ENCODE results near the gene KANTR. TPM values are rescaled to one million over a fixed set of nuclear protein-coding genes. Genes with fewer than 3 reads are reported as not detected.

Gene KANTR
- total and polyA plus RNA-seq, 2 experiments from 2014 or later, result 6.4 to 15.5 TPM

DNA sequence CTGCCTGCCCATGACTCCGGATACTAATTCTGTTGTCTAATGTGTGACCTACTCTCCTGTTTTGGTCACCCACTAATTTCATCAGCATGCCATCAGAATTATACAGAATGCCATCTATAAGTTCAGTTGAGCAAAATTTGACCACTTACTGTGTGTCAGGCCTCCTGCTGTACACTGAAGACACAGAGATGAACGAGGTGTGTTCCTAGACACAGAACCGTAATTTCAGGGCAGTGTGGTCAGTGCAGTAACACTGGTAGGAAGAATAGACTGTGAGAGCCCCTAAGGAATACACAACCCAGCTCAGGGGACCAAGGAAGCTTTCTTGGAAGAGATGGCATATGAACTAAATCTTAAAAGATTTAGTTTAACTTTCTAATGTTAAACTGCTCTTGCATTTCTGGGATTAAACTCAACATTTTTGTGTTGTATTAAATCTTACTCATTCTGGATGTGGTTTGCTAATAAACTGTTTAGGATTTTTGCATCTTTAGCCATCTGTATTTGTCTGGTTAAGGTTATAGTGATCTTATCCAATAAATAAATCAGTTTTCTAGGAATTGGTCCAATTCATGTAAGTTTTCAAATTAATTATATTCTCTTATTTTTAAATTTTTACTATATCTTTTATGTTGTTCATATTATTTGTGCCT is 34.3 kb downstream of the KANTR start:
- no peaks in the 10 kb centered on the region for H3F3A ChIP-seq (replicated peaks; ENCODE audit: low read depth)
- no peak for ATAC-seq
- H4K20me1 ChIP-seq (replicated peaks; ENCODE audit: insufficient read depth), result no peaks in the 10 kb centered on the region
- TF ChIP-seq POLR2AphosphoS5 (IDR thresholded peaks at IDR 0.05; ENCODE audit: low read depth) (no peak), STAT1 (IDR thresholded peaks at IDR 0.05; ENCODE audit: unreplicated experiment) (no peak), CREB1 (CRISPR knock-in tag; IDR thresholded peaks at IDR 0.05; ENCODE audit: low read depth) (no peak), NANOG (IDR thresholded peaks at IDR 0.05; ENCODE audit: borderline replicate concordance) (no peak)
- DNase-seq (ENCODE audit: low spot score), result no peak
- H3K27ac ChIP-seq (ENCODE audit: low read depth), result no peak overlapping the region
- no peaks in the 10 kb centered on the region for H3K9me2 ChIP-seq (ENCODE audit: insufficient read depth)
- H3K4me1 Mint-ChIP-seq, result no peaks in the 10 kb centered on the region
- H3K4me1 ChIP-seq (ENCODE audit: insufficient read depth), result no peaks in the 10 kb centered on the region
- no peaks in the 10 kb centered on the region for H3K36me3 ChIP-seq (ENCODE audit: insufficient read depth)
- peaks cover 5% of the 10 kb centered on the region for H3K27me3 Mint-ChIP-seq (ENCODE audit: insufficient read depth, low read depth, poor library complexity)
- H2AFZ ChIP-seq, result no peak overlapping the region
- H3K27me3 ChIP-seq (ENCODE audit: insufficient read depth), result no peaks in the 10 kb centered on the region
- H3K4me2 ChIP-seq, result no peak overlapping the region
- H3K27ac Mint-ChIP-seq, result no peak overlapping the region
- peaks cover 6% of the 10 kb centered on the region; the same call in 1 of the 3 replicates for H3K36me3 Mint-ChIP-seq (ENCODE audit: low read depth)
- no peak overlapping the region for H3K4me3 ChIP-seq
- H3K9me3 Mint-ChIP-seq, result peaks cover 4% of the 10 kb centered on the region; the same call in 2 of the 3 replicates
- H3K79me2 ChIP-seq (replicated peaks; ENCODE audit: insufficient read depth), result no peaks in the 10 kb centered on the region
- H3K4me3 Mint-ChIP-seq, result no peak overlapping the region

GRCh38 chrX:53133400-53133799 is 39.5 kb downstream of the KANTR start:
- no peak overlapping the region for H3K27ac ChIP-seq (ENCODE audit: low read depth)
- TF ChIP-seq REST (IDR thresholded peaks at IDR 0.05; ENCODE audit: unreplicated experiment), result no peak
- no peak for TF ChIP-seq POLR2AphosphoS5 (IDR thresholded peaks at IDR 0.05; ENCODE audit: low read depth)
- H3K4me3 Mint-ChIP-seq, result no peak overlapping the region
- H3K36me3 ChIP-seq (ENCODE audit: insufficient read depth), result no peaks in the 10 kb centered on the region
- no peaks in the 10 kb centered on the region for H3K9me3 Mint-ChIP-seq
- H3K36me3 Mint-ChIP-seq (ENCODE audit: low read depth), result no peaks in the 10 kb centered on the region
- no peak overlapping the region for H3K27ac Mint-ChIP-seq
- H3K9me2 ChIP-seq (ENCODE audit: insufficient read depth), result no peaks in the 10 kb centered on the region
- peaks cover 2% of the 10 kb centered on the region for H3K27me3 Mint-ChIP-seq (ENCODE audit: insufficient read depth, low read depth, poor library complexity)
- H2AFZ ChIP-seq, result no peak overlapping the region
- no peaks in the 10 kb centered on the region for H3K4me1 Mint-ChIP-seq
- H3K79me2 ChIP-seq (replicated peaks; ENCODE audit: insufficient read depth), result no peaks in the 10 kb centered on the region
- no peaks in the 10 kb centered on the region for H3K4me1 ChIP-seq (ENCODE audit: insufficient read depth)
- no peak overlapping the region for H3K4me2 ChIP-seq
- no peaks in the 10 kb centered on the region for H3F3A ChIP-seq (replicated peaks; ENCODE audit: low read depth)
- DNase-seq (ENCODE audit: low spot score) (no peak), ATAC-seq (no peak)
- no peaks in the 10 kb centered on the region for H3K27me3 ChIP-seq (ENCODE audit: insufficient read depth)
- no peak overlapping the region for H3K4me3 ChIP-seq
- no peaks in the 10 kb centered on the region for H4K20me1 ChIP-seq (replicated peaks; ENCODE audit: insufficient read depth)

DNA sequence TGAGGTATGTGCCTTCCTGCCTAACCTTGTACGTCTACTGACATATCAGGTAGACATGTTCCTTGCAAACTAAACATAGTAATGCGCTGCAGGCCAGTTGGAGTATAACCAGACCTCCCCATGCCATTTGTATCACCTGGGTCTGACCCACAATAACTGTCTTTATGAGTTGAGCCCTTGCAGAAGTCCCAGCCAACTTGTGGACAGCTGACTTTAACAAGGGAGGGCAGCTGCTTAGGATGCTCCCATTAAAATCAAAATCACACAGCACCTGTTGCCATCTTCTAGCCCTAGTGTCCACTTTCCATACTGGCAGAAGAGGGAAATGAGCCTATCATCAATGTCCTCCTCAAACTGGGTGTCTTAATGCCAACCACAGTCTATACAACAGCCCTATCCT is 41.6 kb downstream of the KANTR start:
- no peaks in the 10 kb centered on the region for H3K27me3 ChIP-seq (ENCODE audit: insufficient read depth)
- Mint-ChIP-seq H3K4me3 (no peak overlapping the region), H3K4me1 (no peaks in the 10 kb centered on the region), H3K9me3 (no peaks in the 10 kb centered on the region), H3K27ac (no peak overlapping the region), H3K27me3 (ENCODE audit: insufficient read depth, low read depth, poor library complexity) (no peaks in the 10 kb centered on the region), H3K36me3 (ENCODE audit: low read depth) (no peaks in the 10 kb centered on the region)
- ATAC-seq (no peak), DNase-seq (ENCODE audit: low spot score) (no peak)
- no peaks in the 10 kb centered on the region for H3K79me2 ChIP-seq (replicated peaks; ENCODE audit: insufficient read depth)
- no peaks in the 10 kb centered on the region for H4K20me1 ChIP-seq (replicated peaks; ENCODE audit: insufficient read depth)
- H3K36me3 ChIP-seq (ENCODE audit: insufficient read depth), result no peaks in the 10 kb centered on the region
- no peaks in the 10 kb centered on the region for H3F3A ChIP-seq (replicated peaks; ENCODE audit: low read depth)
- no peak overlapping the region for H3K4me3 ChIP-seq
- H2AFZ ChIP-seq, result no peak overlapping the region
- H3K4me1 ChIP-seq (ENCODE audit: insufficient read depth), result no peaks in the 10 kb centered on the region
- no peaks in the 10 kb centered on the region for H3K9me2 ChIP-seq (ENCODE audit: insufficient read depth)
- no peak overlapping the region for H3K4me2 ChIP-seq
- no peak overlapping the region for H3K27ac ChIP-seq (ENCODE audit: low read depth)
- no peak for TF ChIP-seq EZH2 (IDR thresholded peaks at IDR 0.05; ENCODE audit: low read depth, unreplicated experiment)
- TF ChIP-seq STAT1 (IDR thresholded peaks at IDR 0.05; ENCODE audit: unreplicated experiment), result no peak
- TF ChIP-seq REST (IDR thresholded peaks at IDR 0.05; ENCODE audit: unreplicated experiment), result no peak
- no peak for TF ChIP-seq EZH2phosphoT487 (IDR thresholded peaks at IDR 0.05; ENCODE audit: unreplicated experiment)
- TF ChIP-seq, protein P1, sequence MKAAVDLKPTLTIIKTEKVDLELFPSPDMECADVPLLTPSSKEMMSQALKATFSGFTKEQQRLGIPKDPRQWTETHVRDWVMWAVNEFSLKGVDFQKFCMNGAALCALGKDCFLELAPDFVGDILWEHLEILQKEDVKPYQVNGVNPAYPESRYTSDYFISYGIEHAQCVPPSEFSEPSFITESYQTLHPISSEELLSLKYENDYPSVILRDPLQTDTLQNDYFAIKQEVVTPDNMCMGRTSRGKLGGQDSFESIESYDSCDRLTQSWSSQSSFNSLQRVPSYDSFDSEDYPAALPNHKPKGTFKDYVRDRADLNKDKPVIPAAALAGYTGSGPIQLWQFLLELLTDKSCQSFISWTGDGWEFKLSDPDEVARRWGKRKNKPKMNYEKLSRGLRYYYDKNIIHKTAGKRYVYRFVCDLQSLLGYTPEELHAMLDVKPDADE (IDR thresholded peaks at IDR 0.05), result no peak
